NCI-H1930 (cell line): ENCODE data around the gene SPSB3.

ENCODE experiments used
- DNase-seq, 2 experiments: peaks; one replicate each; lab custom pipeline; 2025; lab: John Stamatoyannopoulos, UW

Gene SPSB3

GRCh38 chr16:1763521-1764511 is 18.6 kb downstream of the SPSB3 start:
- no peak for DNase-seq

- DNase-seq = no peak
These were observed 19.4 kb downstream of the SPSB3 start for GRCh38 chr16:1762879-1763520.

- no peak for DNase-seq
These were observed 20.0 kb downstream of the SPSB3 start for GRCh38 chr16:1762196-1762878.

GRCh38 chr16:1761751-1762150 is 20.6 kb downstream of the SPSB3 start:
- no peak for DNase-seq

DNA sequence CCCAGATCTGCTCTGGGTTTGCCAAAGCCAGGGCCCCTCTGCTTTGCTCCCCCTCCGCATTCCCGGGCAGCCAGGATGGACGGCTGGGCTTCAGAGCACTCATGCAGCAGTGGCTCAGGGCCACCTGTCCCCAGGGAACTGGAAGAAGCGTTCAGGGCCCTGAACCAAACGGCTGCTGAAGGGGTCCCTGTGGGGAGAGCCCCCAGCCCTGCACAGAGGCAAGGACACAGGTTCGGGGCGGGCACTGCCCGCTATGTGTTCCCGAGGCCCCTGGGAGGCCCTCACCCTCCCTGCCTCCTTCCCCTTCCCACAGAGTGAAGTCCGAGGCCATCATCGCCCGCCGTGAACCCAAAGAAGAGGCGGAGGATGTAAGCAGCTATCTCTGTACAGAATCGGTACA is 21.5 kb downstream of the SPSB3 start:
- no peak for DNase-seq

- DNase-seq = no peak
These were observed 22.9 kb downstream of the SPSB3 start for GRCh38 chr16:1759511-1759910.

- no peak for DNase-seq
These were observed 23.4 kb downstream of the SPSB3 start for GRCh38 chr16:1758923-1759322.

- no peak for DNase-seq
These were observed 24.5 kb downstream of the SPSB3 start for GRCh38 chr16:1757714-1758461.

GRCh38 chr16:1754204-1754603 is 28.2 kb downstream of the SPSB3 start:
- no peak for DNase-seq

- no peak for DNase-seq
These were observed 29.5 kb downstream of the SPSB3 start for GRCh38 chr16:1752853-1753252.

DNA sequence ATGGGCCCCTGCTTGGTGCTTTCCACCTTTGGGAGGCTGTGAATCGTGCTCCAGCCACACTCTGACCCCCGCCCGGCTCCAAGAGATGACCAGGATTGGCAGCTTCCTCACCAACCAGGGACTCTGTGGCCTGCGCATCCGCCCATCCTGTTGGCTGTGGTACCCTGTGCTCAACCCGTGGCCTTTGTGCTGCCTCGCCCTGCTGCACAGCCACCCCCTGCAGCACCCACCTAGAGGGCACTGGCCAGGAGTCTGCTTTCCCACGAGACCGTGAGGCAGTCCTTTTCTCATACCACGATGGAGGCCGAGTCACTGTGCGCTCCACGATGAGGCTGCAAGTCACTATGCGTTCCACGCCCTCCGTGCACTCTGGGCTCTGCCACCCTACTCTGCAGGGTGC is 30.4 kb downstream of the SPSB3 start:
- DNase-seq = no peak

- DNase-seq = no peak
These were observed 32.9 kb downstream of the SPSB3 start for GRCh38 chr16:1749152-1750117.

- no peak for DNase-seq
These were observed 34.4 kb downstream of the SPSB3 start for GRCh38 chr16:1747934-1748333.

- DNase-seq = no peak
These were observed 35.6 kb downstream of the SPSB3 start for GRCh38 chr16:1746693-1747195.

GRCh38 chr16:1745900-1746692 is 36.3 kb downstream of the SPSB3 start:
- DNase-seq = no peak

GRCh38 chr16:1745181-1745899 is 37.0 kb downstream of the SPSB3 start:
- no peak for DNase-seq

- no peak for DNase-seq
These were observed 38.0 kb downstream of the SPSB3 start for GRCh38 chr16:1744338-1744840.

DNA sequence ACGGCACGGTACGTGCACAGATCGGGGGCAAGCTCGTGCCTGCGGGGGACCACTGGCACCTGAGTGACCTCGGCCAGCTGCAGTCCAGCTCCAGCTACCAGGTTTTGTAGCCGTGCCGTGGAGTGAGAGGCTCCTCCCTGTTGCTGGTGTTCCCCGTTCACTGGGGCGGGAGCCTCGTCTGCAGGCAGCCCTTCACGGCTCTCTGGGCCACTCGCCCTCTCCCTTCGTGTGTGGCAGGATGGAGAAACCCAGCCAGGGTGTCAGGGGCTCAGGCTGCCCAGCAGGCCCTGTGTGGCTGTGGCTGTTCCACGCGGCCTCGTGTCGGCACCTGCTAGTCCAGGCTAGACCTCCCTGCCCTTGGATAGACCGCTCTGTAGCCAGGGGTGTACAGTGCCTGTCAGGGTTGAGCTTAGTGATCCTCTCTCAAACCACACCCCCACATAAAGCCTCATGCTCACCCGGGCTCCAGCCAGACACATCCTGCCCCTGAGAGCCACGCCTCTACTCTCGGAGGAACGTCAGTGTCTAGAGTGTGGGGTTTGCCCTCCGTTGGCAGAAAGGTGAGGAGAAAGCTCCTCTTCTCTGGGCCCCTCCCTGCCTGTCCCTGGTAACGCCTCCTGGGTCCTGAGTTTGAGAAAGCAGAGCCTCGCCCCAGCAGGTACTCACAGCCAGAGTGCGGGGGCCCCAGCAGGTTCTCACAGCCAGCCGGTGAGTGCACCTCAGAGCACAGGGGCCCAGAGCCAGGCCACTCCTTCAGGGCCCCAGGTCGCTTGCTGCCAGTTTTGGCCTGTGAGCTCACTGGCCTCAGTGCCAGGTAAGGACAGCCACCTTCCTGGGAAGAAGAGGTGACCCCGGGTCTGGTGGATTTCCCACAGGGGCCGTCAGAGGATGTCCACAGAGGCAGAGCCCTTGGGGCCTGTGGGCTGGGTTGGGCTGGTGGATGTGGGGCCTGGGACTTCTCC is 38.7 kb downstream of the SPSB3 start:
- no peak for DNase-seq
